HG02970 (cell line): ENCODE measurements around the gene FAM72A.
"Not testable (repeated sequence)": the region's sequence is repeated elsewhere in the genome, so short reads cannot be mapped to it uniquely, and the experiment has no call there.

Source experiments
- ATAC-seq: cut with Tn5 transposase; IDR thresholded peaks from one replicate; pipeline ENCODE4 v1.9.1; 2021; ENCODE audit warnings: mild to moderate bottlenecking, moderate library complexity, moderate number of reproducible peaks; ENCODE audit not compliant: unreplicated experiment, low FRiP score

FAM72A gene

DNA sequence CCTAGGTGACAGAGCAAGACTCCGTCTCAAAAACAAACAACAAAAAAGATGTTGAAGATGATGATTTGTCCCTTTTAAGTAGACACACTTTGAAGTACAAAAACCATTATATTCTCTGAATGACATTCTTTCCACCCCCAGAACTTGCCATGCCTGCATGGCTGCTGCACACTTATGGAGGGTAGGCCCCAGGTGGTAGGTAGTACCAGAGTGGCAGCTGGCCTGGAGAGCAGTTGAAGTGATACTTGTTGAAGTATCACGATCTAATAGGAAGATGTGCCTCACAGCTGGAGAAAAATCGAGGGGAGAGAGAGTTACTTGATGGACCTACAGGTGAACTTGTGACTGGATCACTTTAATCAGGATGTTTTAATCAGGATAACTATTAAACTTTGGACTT lies 15.6 kb upstream of the FAM72A start:
- ATAC-seq, result not testable (repeated sequence)

GRCh38 chr1:206215600-206216392 lies 13.2 kb upstream of the FAM72A start:
- ATAC-seq, result not testable (repeated sequence)

- not testable (repeated sequence) for ATAC-seq
These were observed 8.2 kb upstream of the FAM72A start for GRCh38 chr1:206210802-206211201.

DNA sequence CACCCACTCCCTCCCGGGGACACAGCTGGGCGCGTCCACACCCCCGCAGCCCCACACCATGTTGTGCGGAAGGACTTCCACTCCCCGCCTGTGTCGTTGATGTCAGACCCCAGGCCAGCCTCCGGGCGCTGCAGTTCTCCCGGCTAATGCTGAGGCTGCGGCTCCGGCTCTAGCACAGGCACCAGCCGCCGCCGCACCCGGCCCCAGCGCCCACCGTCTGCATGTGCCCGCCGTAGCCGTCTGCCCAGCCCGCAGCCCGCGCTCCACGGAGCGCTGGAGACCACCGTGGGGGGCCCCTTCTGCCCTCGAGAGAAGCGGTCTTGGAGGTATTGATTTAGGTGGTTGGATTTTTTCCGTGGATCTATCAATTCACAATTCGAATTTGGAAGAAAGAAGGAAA lies 2.9 kb upstream of the FAM72A start:
- ATAC-seq, result not testable (repeated sequence)

GRCh38 chr1:206204871-206205270 lies 2.2 kb upstream of the FAM72A start:
- ATAC-seq, result not testable (repeated sequence)

DNA sequence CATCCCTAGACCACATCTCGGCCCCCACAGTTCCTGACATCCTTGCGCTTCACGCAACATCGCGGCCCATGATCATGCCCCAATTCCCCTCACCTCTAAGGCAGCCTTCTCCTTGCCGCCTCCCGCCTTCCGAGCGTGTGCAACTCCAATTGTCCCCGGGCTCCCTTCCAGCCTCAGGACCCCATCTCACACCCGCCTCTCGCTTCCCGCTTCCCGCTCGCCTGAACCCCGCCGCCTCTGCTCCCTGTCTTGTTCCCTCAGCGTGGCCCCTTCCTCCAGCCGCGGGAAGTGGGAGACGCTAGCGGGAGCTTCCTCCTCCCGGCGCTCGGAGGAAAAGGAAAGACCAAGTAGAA lies 1.5 kb upstream of the FAM72A start:
- ATAC-seq, result not testable (repeated sequence)

- peak; percentile 1 for ATAC-seq
These were observed 922 bp upstream of the FAM72A start, which contains the start of gene SRGAP2 for GRCh38 chr1:206203364-206204158. SRGAP2 (plus strand) TSS chr1:206203541; CDS start chr1:206205971, 2,430 bp downstream.

DNA sequence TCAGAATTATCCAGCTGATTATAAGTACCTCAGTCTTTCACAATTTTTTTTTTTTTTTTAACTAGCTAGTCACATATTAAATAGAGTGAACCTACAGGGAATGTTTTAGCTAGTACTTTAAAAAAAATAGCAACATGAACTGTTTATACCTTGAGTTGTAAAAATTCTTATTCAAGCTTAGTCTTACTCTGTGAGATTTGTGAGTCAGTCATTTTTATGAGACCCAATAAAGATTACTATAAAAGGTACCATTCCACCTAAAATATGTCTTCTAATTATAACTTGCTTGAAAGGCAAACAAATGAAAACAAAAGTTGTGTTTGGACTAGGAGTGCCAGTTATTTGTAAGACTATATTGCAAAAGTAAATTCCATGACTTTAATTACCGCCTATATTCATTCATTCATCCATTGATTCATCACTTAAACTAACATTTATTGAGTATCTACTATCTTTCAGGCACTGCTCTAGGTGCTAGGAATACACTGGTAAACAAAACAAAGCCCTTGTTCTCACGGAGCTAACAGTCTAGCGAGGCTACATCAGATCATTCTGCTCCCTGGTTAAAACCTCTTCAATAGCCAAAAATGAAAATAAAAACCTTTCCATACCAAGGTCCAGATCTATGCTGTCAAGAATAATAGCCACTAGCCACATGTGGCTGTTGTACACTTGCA lies 5.8 kb downstream of the FAM72A start:
- ATAC-seq, result not testable (repeated sequence)

DNA sequence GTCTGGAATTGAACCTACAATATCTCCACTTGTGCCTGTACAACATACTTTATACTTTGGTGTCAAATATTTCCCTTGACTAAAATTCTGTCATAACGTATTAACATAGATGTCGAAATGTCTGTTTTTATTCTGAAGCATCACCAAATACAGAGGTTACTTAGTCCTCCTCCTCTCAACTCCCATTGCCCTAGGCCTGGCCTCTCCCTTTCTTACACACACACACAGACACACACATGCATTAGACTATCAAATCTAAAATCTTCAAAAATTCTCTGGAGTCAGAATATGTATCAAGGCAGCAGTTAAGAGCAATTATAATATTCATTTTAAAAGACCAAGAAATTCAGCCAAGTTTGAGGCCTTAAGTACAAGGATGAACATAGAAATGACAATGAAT lies 7.5 kb downstream of the FAM72A start:
- not testable (repeated sequence) for ATAC-seq

DNA sequence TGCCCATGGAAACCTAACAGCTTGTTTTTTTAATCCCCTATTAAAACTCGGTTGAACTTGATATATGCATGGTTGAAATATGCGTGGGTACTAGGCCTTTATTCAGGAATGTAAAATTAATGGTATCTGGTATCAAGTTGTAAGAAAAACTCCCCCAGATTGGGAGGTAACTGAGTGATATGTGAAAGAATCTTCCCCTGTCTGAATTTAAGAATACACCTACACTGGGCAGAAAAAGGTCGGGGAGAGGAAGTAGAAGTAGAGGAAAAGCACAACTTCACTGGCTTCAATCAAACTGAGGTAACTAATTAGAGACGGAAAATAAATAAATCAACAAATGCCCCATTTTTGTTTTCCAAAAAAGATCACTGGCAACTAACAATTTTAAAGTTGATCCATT lies 15.8 kb downstream of the FAM72A start:
- not testable (repeated sequence) for ATAC-seq

DNA sequence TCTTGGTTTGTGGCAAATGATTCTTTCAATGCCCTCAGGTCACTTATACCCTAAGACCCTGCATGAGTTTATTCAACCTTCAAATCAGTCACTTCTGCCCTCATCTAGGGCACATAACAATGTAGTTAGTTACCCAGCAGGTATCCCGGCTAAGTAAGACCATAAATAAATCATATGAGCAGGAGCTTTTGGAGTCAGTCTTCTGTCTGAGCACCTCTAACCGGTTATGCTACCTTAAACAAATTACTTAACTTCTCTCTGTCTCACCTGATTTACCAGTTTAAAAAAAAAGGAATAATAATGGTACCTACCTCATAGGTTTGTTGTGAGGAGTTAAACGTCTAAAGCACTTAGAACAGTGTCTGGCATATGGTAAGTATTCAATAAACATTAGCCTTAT lies 16.9 kb downstream of the FAM72A start:
- not testable (repeated sequence) for ATAC-seq

DNA sequence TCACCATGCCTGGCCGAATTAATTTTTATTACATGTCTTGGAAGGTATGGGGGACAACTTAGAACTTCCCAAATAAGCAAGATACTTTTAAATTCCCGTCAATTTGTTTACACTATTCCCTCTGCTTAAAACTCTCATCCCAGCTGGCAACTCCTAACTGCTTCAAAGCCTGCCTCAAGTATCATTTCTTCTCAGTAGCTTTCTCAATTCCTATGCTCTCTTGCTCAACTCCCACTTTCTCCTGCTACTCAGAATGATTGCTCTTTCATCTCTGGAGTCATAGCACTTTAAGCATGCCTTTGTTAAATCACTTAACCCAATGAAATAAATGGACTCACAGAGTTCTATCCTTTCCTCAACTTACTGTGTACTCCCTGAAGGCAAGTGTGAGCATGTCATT lies 18.9 kb downstream of the FAM72A start:
- not testable (repeated sequence) for ATAC-seq

DNA sequence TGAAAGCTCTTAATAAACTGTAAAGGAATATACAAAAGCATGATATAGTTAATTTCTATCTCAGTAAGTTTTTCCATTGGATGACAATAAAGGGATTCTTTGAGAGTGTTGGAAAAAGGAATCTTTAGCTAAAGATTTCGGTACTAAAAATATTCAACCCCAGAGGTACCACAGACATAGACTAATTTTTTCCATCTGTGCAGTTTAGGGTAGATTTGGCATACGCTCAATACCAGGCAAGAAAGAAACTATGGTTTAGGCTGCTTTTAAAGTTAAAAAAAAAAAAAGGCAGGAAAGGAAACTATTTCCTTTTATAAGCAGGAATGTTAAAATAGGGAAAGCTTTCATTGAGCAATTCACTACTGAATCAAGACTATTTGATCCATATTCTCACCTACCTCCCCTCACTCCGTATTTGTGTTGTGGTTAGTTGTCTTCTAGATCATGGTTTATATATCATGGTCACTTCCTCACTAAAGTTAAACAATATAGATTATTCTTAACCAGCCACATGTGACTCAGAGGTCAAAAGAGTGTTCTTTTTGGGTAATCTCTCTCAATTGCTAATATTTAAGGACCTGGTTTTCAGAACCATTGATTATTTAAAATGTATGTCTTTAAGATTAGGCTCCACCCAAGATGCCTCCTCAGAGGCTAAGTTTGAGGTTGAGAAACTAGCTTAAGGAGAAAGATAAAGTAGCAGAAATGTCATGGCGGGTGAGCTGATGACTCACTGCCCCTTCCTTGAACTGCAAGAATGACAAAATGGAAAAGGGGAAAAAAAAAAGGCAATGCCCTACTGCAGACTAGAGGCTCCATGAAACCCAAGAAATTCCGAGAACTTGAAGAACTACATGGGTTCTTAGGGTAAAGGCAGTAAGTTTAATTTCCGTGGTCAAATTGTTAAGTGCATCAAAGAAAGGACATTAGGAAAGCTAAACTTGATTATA lies 20.0 kb downstream of the FAM72A start:
- ATAC-seq, result not testable (repeated sequence)

- not testable (repeated sequence) for ATAC-seq
These were observed 23.0 kb downstream of the FAM72A start for GRCh38 chr1:206179666-206180065.

- not testable (repeated sequence) for ATAC-seq
These were observed 24.3 kb downstream of the FAM72A start for GRCh38 chr1:206178061-206178989.

GRCh38 chr1:206176114-206176502 lies 26.5 kb downstream of the FAM72A start:
- ATAC-seq, result not testable (repeated sequence)

GRCh38 chr1:206175459-206176113 lies 27.1 kb downstream of the FAM72A start:
- not testable (repeated sequence) for ATAC-seq

- not testable (repeated sequence) for ATAC-seq
These were observed 28.3 kb downstream of the FAM72A start for GRCh38 chr1:206174182-206174868.
